Stimulated activated CD4-positive, alpha-beta T cell treated with anti-CD3 and anti-CD28 coated beads, Interleukin-4, amount 100 ng/mL, for 1 hour (primary cell): Measurements from ENCODE around the gene PRR7.

Experiments
- DNase-seq: peaks from one replicate; pipeline ENCODE4 v3.0.0-alpha.2; 2020

Gene PRR7

GRCh38 chr5:177437623-177438022, 9.0 kb upstream of the PRR7 start:
- DNase-seq: no peak

GRCh38 chr5:177438468-177438867, 8.1 kb upstream of the PRR7 start:
- DNase-seq: no peak

GRCh38 chr5:177439518-177440053, 7.0 kb upstream of the PRR7 start:
- DNase-seq: no peak

DNA sequence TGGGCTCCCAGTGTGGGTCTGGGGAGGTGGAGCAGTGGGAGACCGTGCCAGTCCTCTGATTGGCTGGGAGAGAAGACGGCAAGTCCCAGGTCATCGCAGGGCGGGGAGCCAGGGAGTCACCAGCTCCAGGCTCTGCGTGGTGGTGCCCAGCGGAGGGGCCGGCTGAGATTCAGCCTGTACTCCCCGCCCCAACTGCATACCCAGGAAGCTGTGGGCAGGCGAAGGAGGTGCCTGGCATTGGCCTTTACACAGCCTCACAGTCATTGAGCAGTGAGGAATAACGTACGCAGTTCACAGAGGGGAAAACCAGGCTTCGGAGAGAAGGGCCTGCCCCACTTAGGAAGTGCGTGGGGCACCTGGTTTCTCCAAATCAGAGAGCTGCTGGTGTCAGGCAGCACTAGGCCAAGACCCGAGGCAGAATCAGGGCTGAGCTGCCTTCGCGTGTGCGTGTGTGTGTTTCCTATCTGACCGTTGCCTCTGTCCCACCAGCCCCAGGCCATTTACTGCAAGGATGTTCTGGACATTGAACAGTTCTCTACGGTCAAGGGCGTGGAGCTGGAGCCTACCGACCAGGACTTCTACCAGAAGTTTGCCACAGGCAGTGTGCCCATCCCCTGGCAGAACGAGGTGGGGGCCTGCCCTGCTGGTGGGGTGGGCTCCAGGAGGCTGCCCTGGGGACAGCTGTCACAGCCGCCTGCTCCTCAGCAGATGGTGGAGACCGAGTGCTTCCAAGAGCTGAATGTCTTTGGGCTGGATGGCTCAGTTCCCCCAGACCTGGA, 6.2 kb upstream of the PRR7 start:
- peak; percentile 55 for DNase-seq

DNA sequence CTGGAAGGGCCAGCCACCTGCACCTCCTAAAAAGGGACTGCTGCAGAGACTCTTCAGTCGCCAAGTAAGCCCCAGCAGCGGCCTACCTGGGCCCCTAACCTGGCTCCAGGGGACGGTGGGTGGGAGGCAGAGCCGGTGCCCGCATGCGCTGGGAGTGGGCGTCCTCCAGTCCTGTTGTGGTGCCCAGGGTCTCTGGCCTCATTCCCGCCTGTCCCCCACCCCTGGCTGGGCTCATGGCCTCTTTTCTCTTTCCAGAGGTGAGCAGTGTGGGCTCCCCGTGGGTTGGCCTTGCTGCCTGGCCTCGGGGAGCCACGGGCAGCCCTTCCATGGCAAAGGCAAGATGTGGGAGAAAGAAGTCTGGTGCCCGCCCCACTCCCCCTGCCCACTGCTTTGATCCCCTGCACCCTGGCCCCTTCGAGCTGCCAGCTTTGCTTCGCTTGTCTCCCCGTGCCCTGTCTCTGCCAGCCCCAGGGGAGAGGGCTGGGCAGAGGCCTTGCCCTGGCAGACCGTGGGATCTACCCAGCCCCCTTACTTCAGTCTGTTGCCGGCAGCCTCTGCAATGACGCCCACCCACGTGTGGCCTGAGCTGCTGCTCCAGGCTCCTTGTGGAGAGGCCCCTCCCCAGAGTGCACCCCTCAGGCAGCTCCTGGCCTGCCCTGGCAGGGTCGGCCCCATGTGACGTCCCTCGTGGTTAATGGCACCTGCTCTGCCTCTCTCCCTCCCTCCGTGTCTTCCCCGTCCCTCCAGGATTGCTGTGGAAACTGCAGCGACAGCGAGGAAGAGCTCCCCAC, 5.4 kb upstream of the PRR7 start:
- DNase-seq: no peak

GRCh38 chr5:177442066-177442826, 4.4 kb upstream of the PRR7 start:
- no peak for DNase-seq

- peak; percentile 3 for DNase-seq
Measured at GRCh38 chr5:177443144-177443983, 3.2 kb upstream of the PRR7 start.

GRCh38 chr5:177444106-177445051, 2.2 kb upstream of the PRR7 start:
- peak; percentile 22 for DNase-seq

DNA sequence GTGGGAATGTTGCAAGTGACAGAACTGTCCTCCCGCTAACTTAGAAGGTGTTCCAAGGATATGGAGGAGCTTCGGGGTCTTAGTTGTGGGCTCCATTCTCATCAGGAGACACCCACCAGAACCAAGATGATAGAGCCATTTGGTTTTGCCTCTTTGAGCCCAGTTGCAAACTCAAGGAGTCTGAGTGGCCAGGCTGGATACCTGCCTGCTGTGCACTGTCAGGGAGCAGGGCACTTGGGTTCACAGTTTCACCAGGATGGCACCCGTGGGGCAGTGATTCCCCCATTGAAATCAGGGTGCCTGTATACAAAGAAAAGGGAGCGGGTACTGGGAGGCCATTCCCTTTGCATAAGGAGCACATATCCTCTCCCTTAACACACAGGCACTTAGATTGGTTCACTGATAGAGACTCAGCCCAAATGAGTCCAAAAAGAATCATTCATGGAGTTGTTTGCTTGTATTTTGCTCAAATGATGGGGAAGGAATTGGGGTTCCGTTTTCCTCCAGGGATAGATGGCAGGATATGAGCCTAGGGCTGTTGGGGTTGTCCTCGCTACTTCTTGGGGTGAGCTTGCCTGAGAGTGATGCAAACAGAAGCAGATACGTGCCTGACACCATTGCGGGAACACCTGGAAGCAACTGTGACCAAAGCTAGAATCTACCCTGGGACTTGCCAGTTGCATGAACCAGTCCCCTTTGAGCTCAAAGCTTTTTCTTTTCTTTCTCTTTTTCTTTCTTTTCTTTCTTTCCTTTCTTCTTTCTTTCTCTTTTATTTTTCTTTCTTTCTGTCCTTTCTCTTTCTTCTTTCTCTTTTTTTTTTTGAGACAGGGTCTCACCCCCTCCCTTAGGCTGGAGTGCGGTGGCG, 1.3 kb upstream of the PRR7 start:
- DNase-seq: peak; percentile 13

- DNase-seq: no peak
Measured at GRCh38 chr5:177445917-177446199, 756 bp upstream of the PRR7 start.

GRCh38 chr5:177447066-177447610, 524 bp downstream of the PRR7 start:
- DNase-seq: peak; percentile 62

- DNase-seq: peak; percentile 14
Measured at GRCh38 chr5:177447611-177448243, 1.1 kb downstream of the PRR7 start.

DNA sequence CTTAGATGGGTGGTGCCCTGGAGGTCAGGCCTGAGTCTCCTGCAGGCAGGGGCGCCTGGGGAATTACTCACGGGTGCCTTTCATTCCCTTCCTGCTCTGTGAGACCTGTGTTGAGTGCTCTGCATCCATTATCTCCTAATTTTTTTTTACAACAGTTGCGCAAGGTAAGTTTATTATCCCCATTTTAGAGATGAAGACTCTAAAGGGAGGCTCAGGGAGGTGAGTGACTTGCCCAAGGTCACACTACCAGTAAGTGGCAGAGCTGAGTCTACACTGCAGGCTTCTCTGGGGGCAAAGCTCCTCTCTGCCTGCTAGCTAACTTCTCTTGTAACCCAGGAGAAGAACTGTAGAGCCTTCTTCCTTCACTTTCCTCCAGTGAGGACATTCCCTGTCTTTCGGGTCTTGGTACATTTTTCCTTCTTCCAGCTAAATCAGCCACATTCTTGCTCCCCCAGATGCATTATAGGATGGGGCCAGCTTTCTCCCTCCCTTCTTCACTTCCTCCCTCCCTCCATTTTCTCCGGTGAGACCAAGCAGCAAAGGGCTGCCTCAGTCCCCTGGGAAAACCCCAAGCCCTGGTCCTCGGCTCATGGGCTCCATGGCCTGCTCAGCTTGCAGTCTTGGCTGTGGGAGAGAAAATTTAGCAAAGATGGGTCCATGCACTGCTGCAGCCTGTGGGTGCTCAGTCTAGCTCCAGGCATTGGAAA, 1.8 kb downstream of the PRR7 start:
- DNase-seq: no peak

DNA sequence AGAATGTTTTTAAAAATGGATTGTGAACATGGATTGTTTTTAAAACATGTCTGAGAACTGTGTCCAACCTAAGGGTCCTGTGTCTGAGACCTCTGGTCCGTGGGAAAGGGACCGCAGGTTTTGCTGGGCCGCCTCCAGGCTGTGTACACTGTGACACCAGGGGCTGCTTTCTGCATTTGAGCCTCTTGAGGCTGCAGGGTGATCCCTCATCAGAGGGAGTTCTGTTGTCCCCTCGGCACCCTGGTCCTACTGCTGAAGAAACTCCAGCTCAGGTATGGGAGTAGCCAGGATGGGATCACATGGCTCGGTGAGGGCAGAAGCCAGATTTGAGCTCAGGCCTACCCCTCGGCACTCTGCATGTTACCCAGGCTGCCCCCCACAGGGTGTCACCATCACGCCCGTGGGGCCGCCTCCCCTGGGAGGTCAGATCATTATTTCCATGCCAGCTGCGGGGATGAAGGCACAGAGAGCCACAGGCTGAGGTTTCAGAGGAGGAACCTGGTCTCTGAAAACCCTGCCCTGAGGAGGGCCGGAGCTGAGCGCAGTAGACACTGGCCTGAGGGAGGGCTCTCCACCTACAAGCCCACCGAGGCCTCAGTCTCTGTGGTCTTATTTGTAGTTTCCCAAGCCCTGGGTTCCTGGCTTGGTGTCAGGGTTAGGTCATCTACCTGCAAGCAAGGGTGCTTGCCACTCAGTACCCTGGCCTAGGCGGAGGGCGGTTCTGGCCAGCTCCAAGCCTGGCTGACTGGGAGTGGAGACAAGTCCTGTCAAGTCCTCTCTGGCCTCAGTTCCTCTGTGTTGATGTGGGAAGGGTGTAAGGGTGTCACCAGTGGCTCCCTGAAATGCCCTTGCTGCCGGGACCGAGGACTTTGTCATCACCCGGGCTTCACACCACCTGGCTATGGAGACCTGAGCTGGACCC, 2.8 kb downstream of the PRR7 start:
- DNase-seq: peak; percentile 3

DNA sequence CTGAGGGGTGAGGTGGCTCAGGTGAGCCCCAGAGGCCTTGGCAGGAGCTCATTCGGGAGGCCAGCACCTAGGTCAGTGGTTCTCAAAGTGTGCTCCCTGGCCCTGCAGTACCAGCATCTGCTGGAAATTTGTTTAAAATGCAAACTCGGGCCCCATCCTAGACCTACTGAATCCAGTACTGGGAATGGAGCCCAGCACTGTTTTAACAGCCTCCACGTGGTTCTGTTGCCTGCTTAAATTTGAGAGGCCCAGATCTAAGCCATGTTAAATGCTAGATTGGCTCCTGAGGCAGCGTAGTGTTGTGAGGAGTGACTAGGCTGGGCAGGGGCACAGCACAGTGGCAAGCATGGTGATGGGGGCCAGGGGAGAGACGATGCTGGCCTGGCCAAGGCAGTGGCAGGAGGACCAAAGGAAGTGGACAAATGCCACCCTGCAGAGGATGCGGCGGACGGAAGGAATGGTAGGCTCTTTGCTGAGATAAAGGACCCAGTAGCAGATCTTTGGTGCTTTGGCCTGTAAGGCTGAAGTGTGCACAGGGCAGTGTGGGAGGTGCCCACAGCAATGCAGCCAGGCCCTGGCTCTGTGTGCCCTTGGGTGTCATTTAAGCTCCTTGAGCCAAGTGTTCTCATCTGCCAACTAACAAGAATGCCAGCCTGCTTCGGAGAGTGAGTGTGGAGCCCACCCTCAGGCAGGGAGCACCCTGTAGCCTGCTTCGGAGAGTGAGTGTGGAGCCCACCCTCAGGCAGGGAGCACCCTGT, 4.2 kb downstream of the PRR7 start:
- no peak for DNase-seq

GRCh38 chr5:177452688-177453638, 6.3 kb downstream of the PRR7 start:
- no peak for DNase-seq
